GM06990 (cell line): ENCODE results near the gene C5orf47.

Source experiments
- DNase-seq: peaks from one replicate; pipeline ENCODE4 v3.0.0-alpha.2; 2011; ENCODE audit not compliant: insufficient read length; ENCODE audit errors: extremely low read depth
- H3K27me3 ChIP-seq: replicated peaks from 2 replicates; pipeline ENCODE4 v1.6.0; 2011; ENCODE audit warnings: low read length; ENCODE audit not compliant: control insufficient read depth, insufficient read depth
- H3K36me3 ChIP-seq: 2 replicates; pipeline ENCODE4 v1.5.1; 2011; ENCODE audit warnings: low read length; ENCODE audit not compliant: control insufficient read depth, insufficient read depth
- H3K4me3 ChIP-seq: replicated peaks from 2 replicates; pipeline ENCODE4 v1.5.1; 2011; ENCODE audit warnings: low read depth, mild to moderate bottlenecking, control low read depth, low read length
- TF ChIP-seq, protein P1 (sequence below): IDR thresholded peaks from 2 replicates; pipeline ENCODE4 v1.5.1; 2011; ENCODE audit warnings: low read length, control low read depth, mild to moderate bottlenecking, inconsistent platforms; ENCODE audit not compliant: insufficient read depth, poor library complexity, severe bottlenecking

The C5orf47 gene

DNA sequence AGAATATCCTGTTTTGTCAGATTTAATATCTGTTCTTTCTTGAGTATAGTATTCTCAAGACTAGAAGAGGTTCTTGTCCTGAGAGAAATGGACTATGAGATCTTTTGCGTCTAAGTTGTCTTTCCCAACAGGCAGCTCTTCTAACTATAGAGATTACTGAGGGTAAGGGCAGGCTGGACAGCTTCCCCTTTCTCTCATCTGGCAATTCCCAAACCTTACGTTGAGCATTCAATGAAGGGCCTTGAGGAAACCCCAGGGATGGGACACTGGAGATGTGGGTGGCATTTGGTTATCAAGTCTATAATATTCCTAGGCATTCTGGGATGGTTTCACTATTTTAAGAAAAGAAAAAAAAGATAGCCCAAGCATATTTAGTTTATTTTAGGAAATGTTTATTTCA lies 28.0 kb upstream of the C5orf47 start:
- Histone ChIP-seq H3K27me3 (no peaks in the 10 kb centered on the region), H3K36me3 (peaks cover under 1% of the 10 kb centered on the region; the same call in 1 of the 2 replicates), H3K4me3 (no peak overlapping the region)
- DNase-seq: no peak
- TF ChIP-seq, protein P1, sequence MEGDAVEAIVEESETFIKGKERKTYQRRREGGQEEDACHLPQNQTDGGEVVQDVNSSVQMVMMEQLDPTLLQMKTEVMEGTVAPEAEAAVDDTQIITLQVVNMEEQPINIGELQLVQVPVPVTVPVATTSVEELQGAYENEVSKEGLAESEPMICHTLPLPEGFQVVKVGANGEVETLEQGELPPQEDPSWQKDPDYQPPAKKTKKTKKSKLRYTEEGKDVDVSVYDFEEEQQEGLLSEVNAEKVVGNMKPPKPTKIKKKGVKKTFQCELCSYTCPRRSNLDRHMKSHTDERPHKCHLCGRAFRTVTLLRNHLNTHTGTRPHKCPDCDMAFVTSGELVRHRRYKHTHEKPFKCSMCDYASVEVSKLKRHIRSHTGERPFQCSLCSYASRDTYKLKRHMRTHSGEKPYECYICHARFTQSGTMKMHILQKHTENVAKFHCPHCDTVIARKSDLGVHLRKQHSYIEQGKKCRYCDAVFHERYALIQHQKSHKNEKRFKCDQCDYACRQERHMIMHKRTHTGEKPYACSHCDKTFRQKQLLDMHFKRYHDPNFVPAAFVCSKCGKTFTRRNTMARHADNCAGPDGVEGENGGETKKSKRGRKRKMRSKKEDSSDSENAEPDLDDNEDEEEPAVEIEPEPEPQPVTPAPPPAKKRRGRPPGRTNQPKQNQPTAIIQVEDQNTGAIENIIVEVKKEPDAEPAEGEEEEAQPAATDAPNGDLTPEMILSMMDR: no peak

DNA sequence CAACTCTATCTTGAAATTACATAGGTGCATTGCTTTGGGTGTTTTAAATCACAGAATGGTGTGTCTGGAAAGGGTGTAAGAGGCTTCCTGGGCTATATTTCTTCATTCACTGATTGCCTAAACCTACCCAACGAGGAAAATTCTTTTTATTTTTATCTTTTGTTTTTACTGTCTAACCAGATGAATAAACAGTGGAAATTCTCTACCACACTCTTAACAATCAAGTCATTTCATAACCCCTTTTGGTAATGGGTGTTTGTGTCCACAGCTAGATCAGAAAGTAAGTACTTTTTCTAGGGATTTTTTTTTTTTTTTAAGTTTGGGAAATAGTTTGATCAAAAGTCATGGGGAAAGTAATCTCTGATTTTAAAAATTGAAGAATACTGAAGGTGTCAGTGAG lies 27.6 kb upstream of the C5orf47 start:
- TF ChIP-seq, protein P1: no peak
- no peak for DNase-seq
- Histone ChIP-seq H3K27me3 (no peaks in the 10 kb centered on the region), H3K4me3 (no peak overlapping the region), H3K36me3 (no peaks in the 10 kb centered on the region; the same call in 1 of the 2 replicates)

DNA sequence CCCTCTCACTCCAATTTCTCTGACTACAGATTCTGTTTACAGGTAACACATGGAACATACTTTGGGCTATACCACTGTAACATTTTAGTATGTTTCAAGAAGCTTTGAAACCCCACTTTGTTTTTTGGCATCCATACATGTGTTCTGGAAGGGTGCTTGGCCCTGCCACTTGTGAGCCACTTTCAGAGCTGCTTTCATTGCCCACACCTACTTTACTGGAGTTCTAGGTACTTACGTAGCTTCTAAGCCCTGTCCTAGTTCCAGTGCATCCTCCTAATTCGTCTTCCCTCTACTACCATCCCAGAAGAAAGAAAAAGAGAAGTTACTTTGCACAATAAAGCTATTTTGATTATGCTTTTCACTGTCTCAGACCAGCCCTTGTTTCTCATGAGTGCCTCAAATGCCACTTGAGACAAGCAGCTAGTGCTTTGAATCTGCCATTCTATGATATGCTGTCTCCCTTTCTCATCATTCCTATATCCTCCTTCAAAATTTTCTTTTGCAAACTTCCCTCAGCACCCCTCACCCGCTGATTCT lies 26.5 kb upstream of the C5orf47 start:
- TF ChIP-seq, protein P1: no peak
- Histone ChIP-seq H3K4me3 (no peak overlapping the region), H3K36me3 (no peaks in the 10 kb centered on the region), H3K27me3 (no peaks in the 10 kb centered on the region)
- no peak for DNase-seq

DNA sequence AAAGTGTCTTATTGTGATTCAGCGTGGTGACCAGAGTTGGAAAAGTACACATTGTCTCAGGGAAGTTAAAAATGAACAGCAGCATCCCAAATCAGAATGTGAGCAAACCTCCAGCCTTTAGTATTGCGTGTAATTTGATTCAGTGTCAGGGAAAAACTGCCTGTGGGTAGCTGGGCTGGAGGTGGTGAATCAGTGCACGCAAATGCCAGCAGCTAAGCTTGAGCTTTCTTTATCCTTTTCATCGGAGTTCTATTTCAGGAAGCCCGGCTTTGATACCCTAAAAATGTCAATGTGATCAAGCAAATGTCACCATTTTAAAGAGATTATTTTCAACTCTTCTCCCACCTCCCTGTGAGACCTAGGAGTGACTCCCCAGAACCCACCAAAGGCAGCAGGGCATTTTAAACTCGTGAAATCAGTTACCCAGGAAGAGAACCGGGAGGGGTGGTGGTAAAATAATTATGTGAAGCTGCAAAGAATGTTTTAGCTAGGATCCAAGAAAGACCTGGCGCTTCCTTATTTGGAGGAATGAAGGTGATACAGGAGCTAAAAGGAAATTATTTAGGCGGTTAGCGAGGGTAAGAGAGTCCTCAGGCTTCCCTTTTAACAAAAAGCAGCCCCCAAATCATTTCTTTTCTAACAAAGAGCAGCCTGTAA lies 25.7 kb upstream of the C5orf47 start:
- Histone ChIP-seq H3K4me3 (no peak overlapping the region), H3K27me3 (no peaks in the 10 kb centered on the region), H3K36me3 (no peaks in the 10 kb centered on the region)
- TF ChIP-seq, protein P1: no peak
- no peak for DNase-seq

DNA sequence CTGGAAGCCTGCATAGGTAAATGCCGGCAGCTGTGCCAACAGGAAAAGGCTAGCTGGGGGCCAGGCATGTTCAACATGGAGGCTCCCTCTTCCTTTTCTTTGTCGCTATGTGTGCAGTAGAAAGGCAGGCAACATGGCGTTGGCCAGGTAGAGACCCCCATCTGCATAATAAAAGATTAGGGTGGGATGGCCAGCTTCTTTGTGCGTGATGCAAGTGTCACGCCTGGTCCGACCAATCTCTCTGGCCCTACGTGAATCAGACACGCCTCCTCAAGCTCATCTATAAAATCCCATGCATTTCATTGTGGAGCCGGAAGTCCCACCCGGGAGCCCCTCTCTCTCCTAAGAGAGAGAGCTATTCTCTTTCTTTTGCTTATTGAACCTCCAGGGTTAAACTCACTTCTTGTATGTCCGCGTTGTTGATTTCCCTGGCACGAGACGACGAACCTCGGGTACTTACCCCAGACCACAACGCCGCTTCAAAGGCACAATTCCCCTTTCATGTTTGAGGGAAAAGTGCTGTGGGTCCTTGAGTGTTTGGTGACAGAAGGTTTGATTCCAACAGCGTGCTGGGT lies 25.0 kb upstream of the C5orf47 start:
- DNase-seq: no peak
- no peaks in the 10 kb centered on the region for H3K27me3 ChIP-seq
- no peaks in the 10 kb centered on the region for H3K36me3 ChIP-seq
- TF ChIP-seq, protein P1: no peak
- no peak overlapping the region for H3K4me3 ChIP-seq
